GM21367 (cell line): ENCODE results near the gene SLC20A1.
"Not testable (repeated sequence)": the region's sequence is repeated elsewhere in the genome, so short reads cannot be mapped to it uniquely, and the experiment has no call there.

Experiments
- ATAC-seq: cut with Tn5 transposase; IDR thresholded peaks from one replicate; pipeline ENCODE4 v1.9.1; 2021; ENCODE audit not compliant: unreplicated experiment

Gene SLC20A1, protein sequence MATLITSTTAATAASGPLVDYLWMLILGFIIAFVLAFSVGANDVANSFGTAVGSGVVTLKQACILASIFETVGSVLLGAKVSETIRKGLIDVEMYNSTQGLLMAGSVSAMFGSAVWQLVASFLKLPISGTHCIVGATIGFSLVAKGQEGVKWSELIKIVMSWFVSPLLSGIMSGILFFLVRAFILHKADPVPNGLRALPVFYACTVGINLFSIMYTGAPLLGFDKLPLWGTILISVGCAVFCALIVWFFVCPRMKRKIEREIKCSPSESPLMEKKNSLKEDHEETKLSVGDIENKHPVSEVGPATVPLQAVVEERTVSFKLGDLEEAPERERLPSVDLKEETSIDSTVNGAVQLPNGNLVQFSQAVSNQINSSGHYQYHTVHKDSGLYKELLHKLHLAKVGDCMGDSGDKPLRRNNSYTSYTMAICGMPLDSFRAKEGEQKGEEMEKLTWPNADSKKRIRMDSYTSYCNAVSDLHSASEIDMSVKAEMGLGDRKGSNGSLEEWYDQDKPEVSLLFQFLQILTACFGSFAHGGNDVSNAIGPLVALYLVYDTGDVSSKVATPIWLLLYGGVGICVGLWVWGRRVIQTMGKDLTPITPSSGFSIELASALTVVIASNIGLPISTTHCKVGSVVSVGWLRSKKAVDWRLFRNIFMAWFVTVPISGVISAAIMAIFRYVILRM

DNA sequence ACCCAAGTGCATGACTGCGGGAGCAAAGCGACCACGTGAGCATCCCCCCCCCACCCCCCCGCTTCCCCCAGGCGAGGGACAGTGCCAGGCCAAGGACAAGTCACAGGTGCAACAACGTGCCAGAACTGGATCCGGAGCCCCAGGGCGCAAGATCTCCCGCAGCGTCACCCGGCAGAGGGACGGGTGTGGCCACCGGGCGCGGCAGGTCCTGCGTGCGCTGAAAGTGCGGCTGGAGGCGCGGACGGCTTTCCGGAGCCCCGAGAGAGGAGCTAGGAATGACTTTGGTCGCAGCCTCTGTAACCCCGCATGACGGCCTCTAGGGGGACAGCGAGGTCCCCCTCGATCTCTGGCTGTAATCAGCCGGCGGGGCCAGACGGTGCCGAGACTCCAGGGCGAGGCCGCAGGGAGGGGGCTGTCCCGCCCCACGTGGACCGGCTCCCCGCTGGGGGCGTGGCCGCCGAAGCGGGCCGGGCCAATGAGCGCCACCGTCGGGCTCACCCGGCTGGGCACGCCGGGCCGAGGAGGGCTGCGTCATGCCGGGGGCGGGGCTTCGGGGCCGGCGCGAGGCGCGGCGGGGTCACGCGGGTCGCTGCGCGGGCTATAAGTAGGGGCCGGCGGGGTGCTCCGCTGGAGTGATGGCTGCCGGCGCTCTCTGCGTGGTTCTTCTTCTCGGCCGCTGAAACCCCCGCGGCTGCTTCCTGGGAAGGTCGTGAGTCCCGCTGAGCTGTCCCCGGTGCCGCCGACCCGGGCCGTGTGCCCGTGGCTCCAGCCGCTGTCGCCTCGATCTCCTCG is at the start of gene SLC20A1:
Gene SLC20A1 (plus strand): TSS at position 630 of the 792 bp plus-strand sequence. CDS start 890 bp downstream, outside the sequence.
- ATAC-seq = peak; percentile 88

DNA sequence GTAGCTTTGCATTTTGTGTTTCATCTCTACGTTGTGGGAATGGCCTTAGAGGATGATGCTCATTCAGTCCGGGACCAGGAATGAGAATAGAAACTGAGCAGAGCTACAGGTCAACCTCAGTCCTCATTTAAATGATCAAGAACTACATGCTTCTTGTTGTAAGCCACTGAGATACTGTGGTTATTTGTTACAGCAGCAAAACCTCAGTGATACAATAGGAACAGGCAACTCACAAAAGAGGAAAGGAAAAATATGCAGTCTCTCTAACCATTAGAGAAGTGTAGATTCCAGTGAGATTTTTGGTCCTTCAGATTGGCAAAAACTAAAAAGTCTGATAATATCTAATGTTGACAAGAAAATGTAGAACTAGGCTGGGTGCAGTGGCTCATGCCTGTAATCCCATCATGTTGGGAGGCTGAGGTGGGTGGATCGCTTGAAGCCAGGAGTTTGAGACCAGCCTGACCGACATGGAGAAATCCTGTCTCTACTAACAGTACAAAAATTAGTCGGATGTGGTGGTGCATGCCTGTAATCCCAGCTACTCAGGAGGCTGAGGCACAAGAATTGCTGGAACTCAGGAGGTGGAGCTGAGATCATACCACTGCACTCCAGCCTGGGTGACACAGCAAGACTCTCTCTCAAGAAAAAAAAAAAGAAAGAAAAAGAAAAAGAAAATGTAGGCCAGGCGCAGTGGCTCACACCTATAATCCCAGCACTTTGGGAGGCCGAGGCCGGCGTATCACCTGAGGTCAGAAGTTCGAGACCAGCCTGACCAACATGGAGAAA is 48.0 kb upstream of the SLC20A1 start:
- ATAC-seq = no peak

DNA sequence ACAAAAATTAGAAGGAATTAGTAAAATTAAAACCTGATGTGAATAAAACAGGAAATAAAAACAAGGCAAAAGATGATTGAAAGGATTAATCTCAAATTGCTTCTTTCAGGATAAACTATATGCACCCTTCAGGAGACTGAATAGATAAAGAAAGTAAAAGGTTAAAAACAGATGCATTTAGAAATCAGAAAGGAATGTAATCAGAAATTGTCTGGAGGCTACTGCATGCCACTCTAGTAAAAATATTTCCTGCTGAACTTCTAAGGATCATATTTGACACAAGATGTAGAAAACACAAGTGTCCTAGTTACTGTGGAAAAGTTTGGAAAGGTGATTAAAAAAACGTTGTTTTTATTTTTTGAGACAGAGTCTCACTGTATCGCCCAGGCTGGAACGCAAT is 45.1 kb upstream of the SLC20A1 start:
- no peak for ATAC-seq

DNA sequence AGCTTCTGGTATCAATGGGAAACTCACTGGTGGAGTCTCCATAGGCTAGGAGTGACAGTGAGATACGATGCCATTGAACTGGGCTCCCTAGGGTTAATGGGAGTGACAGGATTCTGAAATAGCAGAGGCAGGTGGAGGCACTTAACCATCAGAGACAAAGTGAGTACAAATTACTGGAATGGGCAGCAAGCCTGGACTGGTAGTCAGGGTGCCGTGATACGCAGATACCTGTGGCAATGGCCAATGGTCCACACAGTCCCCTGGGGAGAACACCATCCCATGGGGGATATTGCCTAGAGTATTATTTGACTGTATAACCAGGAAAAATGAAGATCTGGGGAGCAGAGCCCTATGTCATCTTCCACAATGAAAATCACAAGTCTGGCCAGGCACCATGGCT is 44.0 kb upstream of the SLC20A1 start:
- ATAC-seq = no peak

DNA sequence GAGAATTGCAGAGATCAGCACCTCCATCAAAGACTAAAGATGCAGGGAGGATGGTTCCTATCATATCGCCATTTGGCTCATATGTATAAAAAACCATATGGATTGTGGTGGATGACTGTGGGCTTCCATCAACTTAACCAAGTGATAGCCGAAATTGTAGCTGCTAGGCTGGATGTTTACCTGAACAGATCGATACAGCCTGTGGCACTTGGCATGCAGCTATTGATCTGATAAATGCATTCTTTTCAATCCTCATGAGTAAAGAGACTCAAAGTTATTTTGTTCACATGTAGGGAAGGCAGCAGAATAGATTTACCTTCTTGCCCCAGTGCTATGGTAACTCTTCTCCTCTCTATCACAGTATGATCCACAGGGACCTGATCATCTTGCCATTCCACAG is 42.8 kb upstream of the SLC20A1 start:
- ATAC-seq = no peak

DNA sequence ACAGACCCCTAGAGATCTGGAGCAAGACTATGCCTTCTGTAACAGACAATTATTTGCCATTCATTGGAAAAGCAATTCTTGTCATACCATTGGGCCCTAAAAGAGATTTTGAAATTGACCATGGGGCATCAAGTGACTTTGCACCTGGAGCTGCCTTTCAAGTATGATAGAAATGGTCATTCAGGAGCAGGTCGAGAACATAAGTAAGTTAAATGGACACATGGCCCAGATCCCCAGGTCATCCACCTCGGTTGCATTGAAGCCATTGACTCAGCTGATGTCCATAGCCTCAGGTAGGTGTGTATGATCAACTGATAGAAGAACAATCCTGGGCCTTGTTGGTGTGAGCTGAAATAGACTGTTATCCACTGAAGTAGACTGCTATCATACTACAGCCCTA is 42.0 kb upstream of the SLC20A1 start:
- no peak for ATAC-seq

DNA sequence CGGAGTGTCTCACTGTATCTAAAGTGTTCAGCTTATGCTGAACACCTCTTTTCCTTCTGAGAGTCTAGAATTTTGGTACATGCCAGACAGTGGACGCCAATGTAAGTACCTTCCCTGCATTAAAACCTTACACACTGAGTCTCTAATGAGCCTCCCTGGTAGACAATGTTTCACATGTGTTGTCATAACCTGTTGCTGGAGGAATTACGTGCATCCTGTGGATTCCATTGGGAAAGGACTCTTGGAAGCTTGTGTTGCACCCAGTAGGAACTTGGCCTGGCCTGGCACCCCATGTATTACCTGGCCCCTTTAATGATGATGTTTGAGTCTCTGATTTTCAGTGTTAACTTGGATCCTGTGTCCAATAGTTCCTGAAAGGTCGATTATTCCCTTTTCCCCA is 40.8 kb upstream of the SLC20A1 start:
- no peak for ATAC-seq

DNA sequence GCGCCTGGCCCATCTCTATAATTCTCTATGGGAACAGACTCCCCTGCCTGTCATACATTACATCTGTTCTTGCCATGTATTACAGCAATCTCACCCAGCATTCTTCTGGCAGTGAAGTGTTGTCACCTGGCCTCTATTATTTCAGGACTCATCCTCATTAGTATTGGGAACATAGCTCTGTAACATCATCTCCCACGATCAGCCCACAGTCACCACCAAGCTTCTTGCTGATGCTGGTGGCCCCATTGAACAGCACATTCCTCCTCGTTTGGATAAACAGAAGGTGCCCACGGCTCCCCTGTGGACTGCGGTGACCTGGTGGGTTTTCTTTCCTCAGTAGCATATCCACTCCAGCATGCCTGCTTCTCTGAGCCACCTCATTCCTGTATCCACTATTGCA is 39.8 kb upstream of the SLC20A1 start:
- no peak for ATAC-seq

DNA sequence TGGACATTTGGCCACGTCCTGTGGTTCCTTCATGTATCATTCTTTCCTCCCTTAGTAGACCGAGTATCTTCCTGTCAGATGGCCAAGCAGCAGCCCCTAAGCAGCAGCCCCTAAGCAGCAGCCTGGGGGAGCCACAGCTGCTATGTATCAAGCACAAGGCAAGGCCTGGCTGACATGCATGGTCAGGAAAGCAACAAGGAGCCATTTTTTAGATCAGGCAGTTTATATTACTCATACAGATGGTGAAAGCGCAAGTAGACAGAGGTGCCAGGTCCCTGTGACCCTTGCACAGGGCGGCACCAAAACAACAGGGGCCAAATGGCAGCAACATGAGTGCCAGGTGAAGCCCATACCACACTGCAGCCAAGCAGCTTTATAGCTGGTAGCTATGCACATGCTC is 39.2 kb upstream of the SLC20A1 start:
- ATAC-seq = no peak

DNA sequence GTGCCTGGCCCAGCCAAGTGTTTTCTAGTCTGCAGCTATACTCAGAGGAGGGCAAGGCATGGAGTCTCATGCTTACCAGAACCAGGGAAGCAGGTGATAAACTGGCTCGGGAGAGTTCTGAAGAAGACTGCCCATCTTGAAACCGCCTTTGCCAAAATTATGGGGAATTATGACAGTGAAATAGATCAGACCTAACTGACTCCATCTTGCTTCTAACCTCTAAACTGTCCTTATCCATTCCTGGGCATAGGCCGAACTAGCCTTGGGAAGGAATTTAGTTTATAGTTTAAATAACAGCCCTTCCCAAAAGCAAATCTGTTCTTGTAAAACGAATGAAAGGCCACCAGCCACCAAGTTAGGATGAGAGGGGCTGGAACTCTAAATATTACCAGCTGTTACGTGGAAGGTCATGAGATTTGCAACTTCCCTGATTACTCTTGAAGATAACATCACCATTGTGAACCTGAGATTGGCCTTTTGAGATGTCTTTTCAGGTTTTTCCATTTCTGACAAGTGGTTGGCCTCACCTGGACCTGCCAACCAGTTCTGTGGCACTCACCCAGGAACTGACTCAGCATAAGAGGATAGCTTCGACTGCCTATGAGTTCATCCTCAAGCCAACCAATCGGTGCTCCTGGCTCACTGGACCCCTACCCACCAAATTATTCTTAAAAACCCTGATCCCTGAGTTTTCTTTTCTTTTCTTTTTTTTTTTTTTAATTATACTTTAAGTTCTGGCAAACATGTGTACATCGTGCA is 37.9 kb upstream of the SLC20A1 start:
- ATAC-seq = no peak

DNA sequence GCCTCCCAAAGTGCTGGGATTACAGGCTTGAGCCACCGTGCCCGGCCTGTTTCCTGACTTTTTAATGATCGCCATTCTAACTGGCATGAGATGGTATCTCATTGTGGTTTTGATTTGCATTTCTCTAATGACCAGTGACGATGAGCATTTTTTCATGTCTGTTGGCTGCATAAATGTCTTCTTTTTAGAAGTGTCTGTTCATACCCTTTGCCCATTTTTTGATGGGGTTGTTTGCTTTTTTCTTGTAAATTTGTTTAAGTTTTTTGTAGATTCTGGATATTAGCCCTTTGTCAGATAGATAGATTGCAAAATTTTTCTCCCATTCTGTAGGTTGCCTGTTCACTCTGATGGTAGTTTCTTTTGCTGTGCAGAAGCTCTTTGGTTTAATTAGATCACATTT is 36.4 kb upstream of the SLC20A1 start:
- not testable (repeated sequence) for ATAC-seq

DNA sequence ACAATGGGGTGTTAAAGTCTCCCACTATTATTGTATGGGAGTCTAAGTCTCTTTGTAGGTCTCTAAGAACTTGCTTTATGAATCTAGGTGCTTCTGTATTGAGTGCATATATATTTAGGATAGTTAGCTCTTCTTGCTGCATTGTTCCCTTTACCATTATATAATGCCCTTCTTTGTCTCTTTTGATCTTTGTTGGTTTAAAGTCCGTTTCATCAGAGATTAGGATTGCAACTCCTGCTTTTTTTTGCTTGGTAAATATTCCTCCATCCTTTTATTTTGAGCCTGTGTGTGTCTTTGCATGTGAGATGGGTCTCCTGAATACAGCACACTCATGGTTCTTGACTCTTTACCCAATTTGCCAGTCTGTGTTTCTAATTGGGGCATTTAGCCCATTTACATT is 33.5 kb upstream of the SLC20A1 start:
- not testable (repeated sequence) for ATAC-seq

DNA sequence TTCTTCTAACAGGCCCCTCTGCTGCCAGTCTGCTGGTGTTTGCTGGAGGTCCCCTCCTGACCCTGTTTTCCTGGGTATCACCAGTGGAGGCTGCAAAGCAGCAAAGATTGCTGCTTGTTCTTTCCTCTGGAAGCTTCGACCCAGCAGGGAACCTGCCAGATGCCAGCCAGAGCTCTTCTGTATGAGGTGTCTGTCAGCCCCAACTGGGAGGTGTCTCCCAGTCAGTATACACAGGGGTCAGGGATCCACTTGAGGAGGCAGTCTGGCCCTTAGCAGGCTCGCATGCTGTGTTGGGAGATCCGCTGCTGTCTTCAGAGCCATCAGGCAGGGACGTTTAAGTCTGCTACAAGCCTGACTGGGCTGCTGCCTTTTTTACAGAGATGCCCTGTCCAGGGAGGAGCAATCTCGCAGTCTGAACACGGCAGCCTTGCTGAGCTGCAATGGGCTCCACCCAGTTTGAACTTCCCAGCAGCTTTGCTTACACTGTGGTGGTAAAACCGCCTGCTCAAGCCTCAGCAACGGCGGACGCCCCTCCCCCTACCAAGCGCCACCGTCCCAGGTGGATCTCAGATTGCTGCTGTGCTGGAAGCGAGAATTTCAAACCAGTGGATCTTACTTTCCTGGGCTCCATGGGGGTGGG is 31.4 kb upstream of the SLC20A1 start:
- no peak for ATAC-seq

DNA sequence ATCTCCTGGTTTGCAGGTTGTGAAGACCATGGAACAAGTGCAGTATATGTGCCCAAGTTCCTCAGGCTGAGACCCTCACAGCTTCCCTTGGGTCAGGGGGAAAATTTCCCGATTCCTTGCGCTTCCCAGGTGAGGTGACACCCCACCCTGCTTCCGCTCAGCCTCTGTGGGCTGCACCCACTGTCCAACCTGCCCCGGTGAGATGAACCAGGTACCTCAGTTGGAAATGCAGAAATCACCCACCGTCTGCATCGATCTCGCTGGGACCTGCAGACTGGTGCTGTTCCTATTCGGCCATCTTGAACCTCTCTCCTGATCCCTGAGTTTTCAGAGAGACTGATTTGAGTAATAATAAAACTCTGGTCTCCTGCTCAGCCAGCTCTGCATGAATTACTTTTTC is 30.7 kb upstream of the SLC20A1 start:
- ATAC-seq = no peak

DNA sequence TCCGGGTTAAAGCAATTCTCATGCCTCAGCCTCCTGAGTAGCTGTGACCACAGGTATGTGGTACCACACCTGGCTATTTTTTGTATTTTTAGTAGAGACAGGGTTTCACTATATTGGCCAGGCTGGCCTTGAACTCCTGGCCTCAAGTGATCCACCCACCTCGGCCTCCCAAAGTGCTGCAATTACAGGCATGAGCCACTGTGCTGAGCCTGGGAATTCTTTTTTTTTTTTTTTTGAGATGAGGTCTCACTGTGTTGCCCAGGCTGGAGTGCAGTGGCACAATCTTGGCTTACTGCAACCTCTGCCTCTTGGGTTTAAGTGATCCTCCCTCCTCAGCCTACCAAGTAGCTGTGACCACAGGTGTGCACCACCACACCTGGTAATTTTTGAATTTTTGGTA is 29.9 kb upstream of the SLC20A1 start:
- not testable (repeated sequence) for ATAC-seq

DNA sequence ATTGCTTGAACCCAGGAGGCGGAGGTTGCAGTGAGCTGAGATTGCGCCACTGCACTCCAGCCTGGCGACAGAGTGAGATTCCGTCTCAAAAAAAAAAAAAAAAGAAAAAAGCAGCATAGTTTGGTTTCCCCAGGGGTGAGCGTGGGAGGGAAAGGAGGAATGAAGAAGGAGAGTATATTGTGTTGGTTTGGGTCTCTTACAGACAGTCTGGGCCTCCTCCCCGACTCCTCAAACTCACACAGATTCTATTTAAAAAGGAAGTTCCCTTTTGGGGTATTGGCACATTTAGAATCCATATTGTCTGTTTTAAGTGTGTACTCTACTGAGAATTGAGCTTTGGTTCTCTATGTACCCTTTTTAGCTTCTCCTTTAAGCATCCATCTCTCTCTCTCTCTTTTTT is 27.4 kb upstream of the SLC20A1 start:
- no peak for ATAC-seq

DNA sequence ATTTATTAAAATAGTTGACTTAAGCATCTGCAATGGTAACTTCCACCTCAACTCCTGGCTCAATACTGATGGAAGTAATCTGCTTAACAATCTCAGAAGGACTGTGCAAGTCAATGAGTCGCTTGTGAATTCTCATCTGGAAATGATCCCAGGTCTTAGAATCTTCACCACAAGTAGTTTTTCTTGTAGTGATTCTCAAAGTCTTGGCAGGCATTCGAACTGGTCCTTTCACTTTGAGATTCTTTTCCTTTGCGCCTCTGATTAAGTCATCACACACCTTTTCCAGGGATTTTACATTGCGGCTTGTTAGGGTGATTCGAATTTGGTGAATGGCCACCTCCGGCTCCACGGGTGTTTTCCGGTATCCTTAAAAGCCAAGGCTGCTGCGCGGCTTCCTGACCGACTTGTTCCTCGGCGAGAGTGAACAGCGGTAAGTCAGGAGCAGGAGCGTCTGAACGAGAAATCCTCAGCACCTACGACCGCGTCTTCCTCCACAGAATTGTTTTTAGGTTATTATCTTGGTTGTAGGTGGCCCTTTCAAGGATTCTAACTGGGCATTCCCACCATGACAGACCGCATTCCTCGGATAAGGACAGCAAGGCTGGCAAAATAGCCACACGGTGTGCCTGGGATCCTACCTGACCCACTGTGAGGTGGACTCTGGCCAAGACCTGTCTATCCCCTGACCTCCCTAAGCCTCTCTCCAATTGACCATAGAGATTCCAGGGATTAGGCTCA is 23.8 kb upstream of the SLC20A1 start:
- no peak for ATAC-seq

DNA sequence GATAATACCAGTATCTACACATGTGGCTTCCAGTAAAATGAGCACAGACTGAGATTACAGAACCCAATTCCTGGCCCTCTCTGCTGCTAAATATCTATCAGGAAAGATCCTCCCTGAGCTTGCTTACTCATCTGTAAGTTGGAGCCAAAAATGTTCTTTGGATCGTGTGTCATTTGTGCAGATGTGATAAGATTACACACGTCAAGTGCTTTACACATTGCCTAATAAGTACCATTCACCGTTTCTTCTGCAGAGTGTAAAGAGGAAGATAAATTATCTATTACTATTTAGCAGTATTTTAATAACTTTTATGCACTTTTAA is 23.2 kb upstream of the SLC20A1 start:
- no peak for ATAC-seq
